Testis (tissue), 2 donors: ENCODE measurements around the gene RAB3C.

Experiments used
- POLR2A ChIP-seq: fragments of 450-650 bp; IDR thresholded peaks from one replicate; pipeline ENCODE4 v1.6.1; 2017; ENCODE audit warnings: antibody characterized with exemption, mild to moderate bottlenecking, moderate library complexity
- TF ChIP-seq, protein P1 (sequence below), 3 experiments: fragments of 450-650 bp in 2 of 3; fragments of 200-600 bp in 1 of 3; sonication (generic) in 1 of 3; IDR thresholded peaks; one replicate each; pipeline ENCODE4 v1.5.1; 2016 to 2019; ENCODE audit warnings: antibody characterized with exemption in 3 of 3, mild to moderate bottlenecking in 2 of 3, moderate library complexity in 1 of 3

DNA sequence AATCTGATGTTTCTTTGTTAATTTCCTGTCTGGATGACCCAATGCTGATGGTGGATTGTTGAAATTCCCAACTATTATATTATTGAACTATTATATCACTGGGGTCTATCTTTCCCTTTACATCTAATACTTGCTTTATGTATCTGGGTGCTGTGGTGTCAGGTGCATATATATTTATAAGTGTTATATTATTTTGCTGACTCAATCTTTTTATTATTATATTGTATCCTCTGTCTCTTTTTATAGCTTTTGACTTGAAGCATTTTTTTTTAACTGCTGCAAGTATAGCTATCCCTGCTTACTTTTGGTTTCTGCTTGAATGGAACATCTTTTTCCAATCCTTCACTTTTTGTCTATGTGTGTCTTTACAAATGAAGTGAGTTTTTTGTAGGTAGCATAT, 255.9 kb downstream of the RAB3C start:
- TF ChIP-seq POLR2A: no peak
- TF ChIP-seq, protein P1, sequence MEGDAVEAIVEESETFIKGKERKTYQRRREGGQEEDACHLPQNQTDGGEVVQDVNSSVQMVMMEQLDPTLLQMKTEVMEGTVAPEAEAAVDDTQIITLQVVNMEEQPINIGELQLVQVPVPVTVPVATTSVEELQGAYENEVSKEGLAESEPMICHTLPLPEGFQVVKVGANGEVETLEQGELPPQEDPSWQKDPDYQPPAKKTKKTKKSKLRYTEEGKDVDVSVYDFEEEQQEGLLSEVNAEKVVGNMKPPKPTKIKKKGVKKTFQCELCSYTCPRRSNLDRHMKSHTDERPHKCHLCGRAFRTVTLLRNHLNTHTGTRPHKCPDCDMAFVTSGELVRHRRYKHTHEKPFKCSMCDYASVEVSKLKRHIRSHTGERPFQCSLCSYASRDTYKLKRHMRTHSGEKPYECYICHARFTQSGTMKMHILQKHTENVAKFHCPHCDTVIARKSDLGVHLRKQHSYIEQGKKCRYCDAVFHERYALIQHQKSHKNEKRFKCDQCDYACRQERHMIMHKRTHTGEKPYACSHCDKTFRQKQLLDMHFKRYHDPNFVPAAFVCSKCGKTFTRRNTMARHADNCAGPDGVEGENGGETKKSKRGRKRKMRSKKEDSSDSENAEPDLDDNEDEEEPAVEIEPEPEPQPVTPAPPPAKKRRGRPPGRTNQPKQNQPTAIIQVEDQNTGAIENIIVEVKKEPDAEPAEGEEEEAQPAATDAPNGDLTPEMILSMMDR (IDR thresholded peaks at IDR 0.05): no peak
